ENCODE measurements around the gene CNTNAP2.

The CNTNAP2 gene

DNA sequence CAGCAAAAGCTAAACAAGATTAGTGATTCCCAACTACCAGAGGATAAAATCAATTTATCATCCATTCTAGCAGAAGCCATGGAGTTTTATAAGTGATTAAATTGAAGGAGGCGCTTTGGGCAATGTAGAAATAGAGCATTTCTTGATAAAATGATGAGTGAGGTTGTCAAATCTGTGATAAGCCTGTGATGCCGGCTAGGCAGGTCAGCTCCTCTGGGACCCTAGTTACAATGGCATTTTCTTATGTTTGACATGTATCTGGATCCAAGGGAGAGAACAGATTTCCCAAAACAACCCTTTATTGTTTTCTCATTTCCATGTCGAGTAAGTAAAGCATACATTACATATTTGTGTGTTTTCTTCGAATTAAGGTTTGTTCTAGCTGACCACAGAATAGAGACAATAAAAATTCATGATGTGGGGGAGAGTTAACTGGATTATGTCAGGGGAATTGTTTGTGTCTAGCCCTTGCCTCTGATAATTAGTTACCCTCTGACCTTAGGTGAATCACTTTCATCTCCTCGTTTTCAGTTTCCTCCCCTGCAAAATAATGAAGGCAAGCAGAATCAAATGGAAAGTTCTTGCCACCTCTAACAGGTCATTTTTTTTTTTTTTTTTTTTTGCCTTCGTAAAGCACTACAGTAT, 378.5 kb downstream of the CNTNAP2 start:
- Mint-ChIP-seq H3K4me3 (no peak overlapping the region), H3K4me1 (ENCODE audit: low read depth) (no peaks in the 10 kb centered on the region), H3K27me3 (no peaks in the 10 kb centered on the region), H3K36me3 (no peaks in the 10 kb centered on the region), H3K27ac (no peak overlapping the region), H3K9me3 (ENCODE audit: low read depth) (peaks cover 22% of the 10 kb centered on the region)

DNA sequence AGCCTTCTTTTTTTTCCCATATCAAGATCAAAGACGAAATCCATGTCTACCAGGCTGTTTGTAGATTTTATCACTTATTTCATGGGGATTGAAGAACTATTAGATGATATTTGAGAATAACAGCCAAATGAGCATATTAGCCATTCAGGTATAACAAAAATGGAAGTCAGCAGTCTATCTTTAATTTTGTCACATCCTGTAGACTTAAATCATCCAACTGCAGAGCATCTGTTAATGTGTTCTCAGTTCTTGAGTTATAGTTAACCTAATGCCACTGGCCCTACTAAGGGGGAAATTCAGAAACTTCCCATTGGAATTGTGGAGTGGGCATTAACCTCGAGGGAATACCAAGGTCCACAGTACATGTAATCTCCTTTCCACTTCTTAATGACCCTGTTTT, 380.1 kb downstream of the CNTNAP2 start:
- no peak overlapping the region for H3K27ac Mint-ChIP-seq
- no peak overlapping the region for H3K4me3 Mint-ChIP-seq
- H3K4me1 Mint-ChIP-seq (ENCODE audit: low read depth): no peaks in the 10 kb centered on the region
- H3K9me3 Mint-ChIP-seq (ENCODE audit: low read depth): peaks cover 22% of the 10 kb centered on the region
- no peaks in the 10 kb centered on the region for H3K27me3 Mint-ChIP-seq
- no peaks in the 10 kb centered on the region for H3K36me3 Mint-ChIP-seq

DNA sequence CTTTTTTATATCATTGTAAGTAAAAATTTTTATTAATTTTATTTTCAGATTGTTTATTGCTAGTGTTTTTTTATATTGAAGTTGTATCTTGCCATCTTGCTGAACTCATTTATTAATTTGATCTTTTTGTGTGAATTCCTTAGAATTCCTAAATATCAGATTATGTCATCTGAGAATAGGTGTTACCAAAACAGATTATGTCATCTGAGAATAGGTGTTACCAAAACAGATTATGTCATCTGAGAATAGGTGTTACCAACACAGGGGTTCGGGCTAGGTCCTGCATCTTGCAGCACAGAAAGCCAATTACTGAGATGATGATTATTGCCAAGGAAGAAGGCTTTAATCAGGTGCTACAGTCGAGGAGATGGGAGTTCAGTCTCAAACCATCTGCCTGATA, 383.4 kb downstream of the CNTNAP2 start:
- no peak overlapping the region for H3K4me3 Mint-ChIP-seq
- H3K36me3 Mint-ChIP-seq: no peaks in the 10 kb centered on the region
- peaks cover 13% of the 10 kb centered on the region for H3K9me3 Mint-ChIP-seq (ENCODE audit: low read depth)
- no peak overlapping the region for H3K27ac Mint-ChIP-seq
- H3K4me1 Mint-ChIP-seq (ENCODE audit: low read depth): no peaks in the 10 kb centered on the region
- H3K27me3 Mint-ChIP-seq: no peaks in the 10 kb centered on the region

DNA sequence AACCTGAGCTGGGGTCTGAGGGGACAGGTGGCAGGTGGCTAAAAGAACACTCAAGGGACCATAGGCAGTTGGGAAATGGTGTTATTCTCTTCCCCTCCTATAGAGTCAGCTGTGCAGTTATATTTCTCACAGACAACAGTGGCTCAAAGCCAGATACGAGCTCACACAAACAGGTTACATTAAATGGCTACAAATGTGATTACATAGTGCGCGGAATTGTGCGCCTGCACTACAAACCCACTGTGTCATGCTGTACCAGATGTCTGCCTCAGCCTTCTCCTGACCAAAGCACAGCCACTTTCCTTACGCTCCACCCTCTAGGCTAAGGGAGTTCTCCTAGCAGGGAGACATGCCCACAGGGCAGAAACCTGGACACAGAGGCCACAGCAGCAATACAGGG, 387.2 kb downstream of the CNTNAP2 start:
- no peak overlapping the region for H3K4me3 Mint-ChIP-seq
- H3K36me3 Mint-ChIP-seq: no peaks in the 10 kb centered on the region
- H3K9me3 Mint-ChIP-seq (ENCODE audit: low read depth): no peaks in the 10 kb centered on the region

DNA sequence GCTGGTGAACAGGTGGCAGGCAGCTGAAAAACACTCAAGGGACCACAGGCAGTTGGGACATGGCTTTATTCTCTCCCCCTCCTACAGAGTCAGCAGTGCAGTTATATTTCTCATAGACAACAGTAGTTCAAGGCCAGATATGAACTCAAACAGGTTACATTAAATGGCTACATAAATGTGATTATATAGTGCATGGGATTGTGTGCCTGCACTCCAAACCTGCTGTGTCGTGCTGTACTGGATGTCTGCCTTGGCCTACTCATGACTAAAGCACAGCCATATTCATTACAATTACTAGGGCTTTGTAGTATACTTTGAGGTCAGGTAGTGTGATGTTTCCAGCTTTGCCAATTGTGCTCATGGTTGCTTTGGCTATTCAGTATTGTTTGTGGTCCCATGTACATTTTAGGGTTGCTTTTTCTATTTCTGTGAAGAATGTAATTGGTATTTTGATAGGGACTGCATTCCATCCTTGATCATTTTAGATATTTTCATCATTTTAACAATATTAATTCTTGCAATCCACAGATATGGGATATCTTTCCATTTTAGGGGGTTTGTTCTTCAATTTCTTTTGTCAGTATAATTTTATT, 393.6 kb downstream of the CNTNAP2 start:
- Mint-ChIP-seq H3K9me3 (ENCODE audit: low read depth) (peaks cover 21% of the 10 kb centered on the region), H3K27me3 (no peaks in the 10 kb centered on the region)

More for the DNA sequence above, 387.2 kb downstream of the CNTNAP2 start:
- Mint-ChIP-seq H3K27me3 (no peaks in the 10 kb centered on the region), H3K4me1 (ENCODE audit: low read depth) (no peaks in the 10 kb centered on the region), H3K27ac (no peak overlapping the region)

DNA sequence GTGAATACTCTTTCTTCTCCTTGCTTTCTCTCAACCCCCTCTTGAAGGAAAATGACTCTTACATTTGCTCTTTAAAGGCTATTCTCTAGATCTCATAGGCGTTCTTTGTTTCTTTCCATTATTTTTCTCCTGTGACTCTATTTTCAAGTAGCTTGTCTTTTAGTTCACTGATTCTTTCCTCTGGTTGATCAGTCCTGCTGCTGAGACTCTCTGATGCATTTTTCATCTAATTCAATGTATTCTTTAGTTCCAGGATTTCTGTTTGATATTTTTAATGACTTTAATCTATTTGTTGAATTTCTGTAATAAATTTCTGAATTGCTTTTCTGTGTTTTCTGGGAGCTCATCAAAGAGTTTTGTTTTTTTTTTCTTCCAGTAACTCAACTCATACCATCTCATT, 397.7 kb downstream of the CNTNAP2 start:
- Mint-ChIP-seq H3K9me3 (ENCODE audit: low read depth) (peaks cover 24% of the 10 kb centered on the region), H3K4me1 (ENCODE audit: low read depth) (no peaks in the 10 kb centered on the region), H3K27me3 (no peaks in the 10 kb centered on the region), H3K36me3 (peaks cover 2% of the 10 kb centered on the region), H3K27ac (no peak overlapping the region), H3K4me3 (no peak overlapping the region)

More for the DNA sequence above, 393.6 kb downstream of the CNTNAP2 start:
- Mint-ChIP-seq H3K27ac (no peak overlapping the region), H3K4me1 (ENCODE audit: low read depth) (no peaks in the 10 kb centered on the region), H3K36me3 (peaks cover 2% of the 10 kb centered on the region), H3K4me3 (no peak overlapping the region)

DNA sequence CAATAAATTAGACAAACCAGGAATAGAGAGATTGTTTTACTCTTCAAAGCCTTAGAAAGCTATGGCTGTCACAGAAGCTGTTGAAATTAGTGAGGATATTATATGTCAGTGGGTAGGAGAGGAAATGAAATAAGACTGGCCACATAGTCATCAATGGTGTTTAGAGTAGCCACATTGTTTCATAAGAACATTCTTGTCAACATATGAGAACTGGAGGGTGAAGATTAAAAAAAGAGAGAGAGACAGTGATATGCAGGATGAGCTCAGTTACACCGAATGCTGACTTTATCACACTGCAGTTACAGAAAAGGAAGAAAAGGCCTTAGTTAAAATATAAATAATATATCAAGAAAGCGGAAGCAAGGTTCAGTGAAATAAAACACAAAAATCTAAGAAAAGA, 412.0 kb downstream of the CNTNAP2 start:
- Mint-ChIP-seq H3K9me3 (ENCODE audit: low read depth) (peaks cover 3% of the 10 kb centered on the region), H3K36me3 (no peaks in the 10 kb centered on the region), H3K4me3 (no peak overlapping the region), H3K27ac (no peak overlapping the region), H3K27me3 (no peaks in the 10 kb centered on the region), H3K4me1 (ENCODE audit: low read depth) (no peaks in the 10 kb centered on the region)

DNA sequence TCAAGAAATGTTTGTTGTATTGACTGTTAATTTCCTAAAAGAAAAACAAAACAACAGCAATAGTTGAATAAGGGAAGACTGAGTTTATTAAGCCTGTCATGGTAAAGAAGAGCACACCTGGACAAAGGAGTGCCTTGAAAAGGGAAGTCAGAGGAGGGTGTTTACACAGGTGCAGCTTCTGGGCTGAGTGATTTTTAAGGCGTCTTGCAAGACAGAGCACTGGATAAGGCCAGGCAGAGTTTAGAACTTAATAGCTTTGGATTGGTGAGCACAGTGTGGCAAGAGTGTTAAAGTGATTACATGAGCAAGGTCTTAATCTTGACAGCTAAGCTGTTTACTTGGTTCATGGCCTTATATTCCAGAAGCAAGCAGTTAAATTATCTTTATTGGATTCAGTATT, 423.2 kb downstream of the CNTNAP2 start:
- H3K9me3 Mint-ChIP-seq (ENCODE audit: low read depth): peaks cover 9% of the 10 kb centered on the region
- H3K4me3 Mint-ChIP-seq: no peak overlapping the region
- no peaks in the 10 kb centered on the region for H3K27me3 Mint-ChIP-seq
- H3K4me1 Mint-ChIP-seq (ENCODE audit: low read depth): no peaks in the 10 kb centered on the region
- no peak overlapping the region for H3K27ac Mint-ChIP-seq
- no peaks in the 10 kb centered on the region for H3K36me3 Mint-ChIP-seq

DNA sequence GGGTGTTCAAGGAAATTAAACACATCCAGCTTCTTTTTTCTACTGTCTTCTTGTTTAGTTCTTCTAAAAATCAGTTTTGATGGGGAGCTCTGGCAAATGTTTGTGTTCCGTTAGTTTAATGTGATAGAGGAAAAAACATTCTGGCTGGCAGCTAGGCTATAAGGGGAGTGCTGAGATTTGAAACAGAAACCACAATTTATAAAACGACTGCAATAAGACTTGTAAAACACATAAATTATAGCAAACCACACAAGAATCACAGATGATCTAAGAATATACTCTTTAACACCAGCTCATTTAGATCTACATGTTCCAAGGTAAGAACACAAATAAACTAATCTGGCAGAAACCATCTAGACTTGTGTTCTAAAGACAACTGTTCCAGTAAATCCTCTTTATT, 425.5 kb downstream of the CNTNAP2 start:
- H3K27me3 Mint-ChIP-seq: no peaks in the 10 kb centered on the region
- H3K9me3 Mint-ChIP-seq (ENCODE audit: low read depth): peaks cover 9% of the 10 kb centered on the region
- H3K4me3 Mint-ChIP-seq: no peak overlapping the region
- no peaks in the 10 kb centered on the region for H3K4me1 Mint-ChIP-seq (ENCODE audit: low read depth)
- no peaks in the 10 kb centered on the region for H3K36me3 Mint-ChIP-seq
- H3K27ac Mint-ChIP-seq: no peak overlapping the region

DNA sequence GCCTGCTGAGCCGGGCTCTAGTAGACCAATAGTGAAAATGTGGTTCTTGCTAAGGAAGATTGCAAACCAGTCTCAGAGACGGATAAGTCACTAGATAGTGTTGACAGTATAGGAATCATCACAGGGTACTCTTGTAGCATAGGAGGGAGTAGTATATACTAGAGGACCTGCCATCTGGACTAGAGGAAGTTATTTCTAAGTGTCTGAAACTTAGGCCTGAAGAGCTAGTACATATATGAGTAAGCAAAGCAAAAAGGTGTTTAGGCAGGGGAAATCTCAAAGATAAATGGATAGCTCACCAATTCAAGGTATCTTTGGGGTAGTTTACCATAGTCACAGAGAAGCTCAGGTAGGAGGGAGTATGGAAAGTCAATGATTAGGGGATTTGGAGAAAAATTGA, 428.1 kb downstream of the CNTNAP2 start:
- Mint-ChIP-seq H3K27me3 (no peaks in the 10 kb centered on the region), H3K9me3 (ENCODE audit: low read depth) (peaks cover 11% of the 10 kb centered on the region), H3K27ac (no peak overlapping the region), H3K4me1 (ENCODE audit: low read depth) (no peaks in the 10 kb centered on the region), H3K36me3 (no peaks in the 10 kb centered on the region), H3K4me3 (no peak overlapping the region)

DNA sequence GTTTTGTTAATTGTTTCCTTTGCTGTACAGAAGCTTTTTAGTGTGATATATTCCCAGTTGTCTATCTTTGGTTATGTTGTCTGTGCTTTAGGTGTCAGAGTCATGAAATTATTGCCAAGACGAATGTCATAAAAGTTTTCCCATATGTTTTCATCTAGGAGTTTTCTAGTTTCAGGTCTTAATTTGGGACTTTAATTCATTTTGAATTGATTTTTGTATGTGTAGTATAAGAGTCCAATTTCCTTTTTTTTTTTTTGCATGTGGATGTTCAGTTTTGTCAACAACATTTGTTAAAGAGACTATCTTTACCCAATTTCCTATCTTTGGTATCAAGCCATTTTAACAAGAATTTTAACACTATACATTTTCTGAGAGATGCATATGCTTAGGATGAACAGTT, 432.2 kb downstream of the CNTNAP2 start:
- H3K9me3 Mint-ChIP-seq (ENCODE audit: low read depth): peaks cover 18% of the 10 kb centered on the region
- no peak overlapping the region for H3K27ac Mint-ChIP-seq

DNA sequence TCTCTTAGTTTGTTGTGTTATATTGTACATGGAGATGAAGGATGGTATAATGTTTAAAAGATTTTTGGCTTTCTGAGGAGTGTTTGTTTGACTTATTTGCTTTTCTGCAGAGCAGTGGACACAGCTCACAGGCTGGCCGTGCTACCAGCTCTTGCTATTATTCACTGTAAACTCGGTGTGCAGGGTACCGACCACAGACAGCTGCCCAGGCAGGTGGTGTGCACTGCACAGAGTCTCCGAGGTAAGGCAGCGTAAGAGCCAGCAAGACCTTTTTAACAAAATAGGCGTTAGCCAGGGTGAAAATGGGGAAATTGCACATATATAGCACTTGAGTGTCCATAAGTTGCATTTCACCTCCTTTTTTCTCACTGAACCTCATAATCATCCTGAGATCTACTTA, 438.0 kb downstream of the CNTNAP2 start:
- H3K36me3 Mint-ChIP-seq: no peaks in the 10 kb centered on the region
- no peaks in the 10 kb centered on the region for H3K27me3 Mint-ChIP-seq

More for the DNA sequence above, 432.2 kb downstream of the CNTNAP2 start:
- H3K36me3 Mint-ChIP-seq: no peaks in the 10 kb centered on the region
- no peak overlapping the region for H3K4me3 Mint-ChIP-seq
- H3K4me1 Mint-ChIP-seq (ENCODE audit: low read depth): no peaks in the 10 kb centered on the region
- no peaks in the 10 kb centered on the region for H3K27me3 Mint-ChIP-seq

DNA sequence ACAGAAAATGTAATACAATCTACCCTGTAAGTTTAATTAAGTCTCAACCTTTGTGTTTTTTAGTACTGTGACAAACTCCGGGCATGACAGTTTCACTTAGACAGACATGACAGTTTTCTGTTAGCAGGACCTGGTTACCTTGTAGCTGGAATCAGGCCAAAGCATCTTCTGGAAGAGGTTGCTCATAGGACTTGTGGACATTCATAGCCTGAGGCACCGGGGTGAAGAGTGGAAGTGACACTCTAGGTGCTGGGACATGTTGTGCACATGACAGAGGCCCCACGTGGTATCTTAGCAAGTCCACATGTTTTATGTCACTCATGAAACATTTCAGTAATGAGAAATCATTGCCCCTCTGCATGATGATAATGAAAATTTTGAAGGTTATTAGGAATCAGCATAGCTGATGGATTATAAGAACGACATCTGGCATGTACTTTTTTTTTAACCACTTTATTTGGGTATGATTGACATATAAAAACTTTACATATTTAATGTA, 441.4 kb downstream of the CNTNAP2 start:
- Mint-ChIP-seq H3K36me3 (no peaks in the 10 kb centered on the region), H3K9me3 (ENCODE audit: low read depth) (peaks cover 11% of the 10 kb centered on the region), H3K27ac (no peak overlapping the region), H3K4me1 (ENCODE audit: low read depth) (no peaks in the 10 kb centered on the region), H3K4me3 (no peak overlapping the region), H3K27me3 (no peaks in the 10 kb centered on the region)

More for the DNA sequence above, 438.0 kb downstream of the CNTNAP2 start:
- H3K27ac Mint-ChIP-seq: no peak overlapping the region
- H3K9me3 Mint-ChIP-seq (ENCODE audit: low read depth): peaks cover 17% of the 10 kb centered on the region
- no peaks in the 10 kb centered on the region for H3K4me1 Mint-ChIP-seq (ENCODE audit: low read depth)
- H3K4me3 Mint-ChIP-seq: no peak overlapping the region

DNA sequence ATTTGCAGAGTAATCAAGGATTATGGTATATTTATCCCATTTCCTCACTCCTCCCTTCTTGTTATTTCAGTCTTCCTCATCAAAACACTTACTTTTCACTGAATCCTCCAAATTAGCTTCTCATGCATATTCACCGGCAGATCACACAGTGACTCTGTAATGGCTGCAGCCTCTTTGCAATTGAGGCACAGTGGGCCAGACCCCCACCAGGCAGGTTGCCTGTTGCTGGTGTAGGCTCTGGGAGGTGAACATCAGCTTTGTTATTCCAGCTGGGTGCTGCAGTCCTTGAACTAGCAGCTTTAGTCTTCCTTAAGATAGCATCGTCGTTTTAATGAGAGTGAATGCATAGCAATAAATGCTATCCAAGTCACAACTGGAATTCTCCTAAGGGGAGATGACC, 449.3 kb downstream of the CNTNAP2 start:
- Mint-ChIP-seq H3K9me3 (ENCODE audit: low read depth) (peaks cover 7% of the 10 kb centered on the region), H3K27me3 (no peaks in the 10 kb centered on the region), H3K4me3 (no peak overlapping the region), H3K36me3 (no peaks in the 10 kb centered on the region), H3K4me1 (ENCODE audit: low read depth) (no peaks in the 10 kb centered on the region), H3K27ac (no peak overlapping the region)

DNA sequence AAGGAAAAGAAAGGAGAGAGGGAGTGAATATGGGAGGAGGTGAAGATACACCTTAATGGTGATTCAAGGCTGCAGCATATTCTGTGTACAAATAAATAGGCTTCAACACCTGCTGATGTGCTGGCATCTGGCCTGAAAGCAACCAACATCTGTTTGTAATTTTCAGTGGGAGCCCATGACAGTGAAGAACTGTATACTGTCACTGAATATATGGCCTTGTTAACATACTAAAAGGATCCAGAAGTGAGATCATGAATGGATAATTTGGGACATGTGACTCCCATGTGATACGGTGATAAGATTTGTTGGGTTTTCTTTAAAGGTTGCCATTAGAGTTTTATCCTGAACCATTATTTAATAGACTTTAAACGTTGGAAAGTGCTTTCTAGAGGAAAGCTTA, 459.3 kb downstream of the CNTNAP2 start:
- no peak overlapping the region for H3K4me3 Mint-ChIP-seq
- no peaks in the 10 kb centered on the region for H3K27me3 Mint-ChIP-seq
- H3K27ac Mint-ChIP-seq: no peak overlapping the region
- no peaks in the 10 kb centered on the region for H3K36me3 Mint-ChIP-seq
- H3K9me3 Mint-ChIP-seq (ENCODE audit: low read depth): no peaks in the 10 kb centered on the region
- H3K4me1 Mint-ChIP-seq (ENCODE audit: low read depth): no peaks in the 10 kb centered on the region

DNA sequence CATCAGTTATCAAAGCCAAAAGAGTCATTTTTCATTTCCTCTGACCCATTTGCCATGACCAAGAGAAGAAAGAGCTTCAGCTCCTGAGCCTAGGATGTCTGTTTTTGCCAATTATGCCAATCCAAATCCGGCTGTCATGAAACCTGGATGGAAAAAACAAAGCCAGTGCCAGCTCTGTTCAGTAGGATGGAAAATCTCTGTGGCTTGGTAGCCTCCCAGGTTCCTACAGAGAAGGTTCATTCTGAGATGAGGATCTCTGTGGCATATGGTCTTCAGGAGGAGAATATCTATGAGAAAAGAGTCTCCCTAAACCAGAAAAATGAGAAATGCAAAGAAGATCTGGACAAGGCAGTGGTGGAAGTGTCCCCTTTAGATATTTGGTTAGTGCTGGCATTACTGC, 475.4 kb downstream of the CNTNAP2 start:
- H3K36me3 Mint-ChIP-seq: no peaks in the 10 kb centered on the region
- no peaks in the 10 kb centered on the region for H3K4me1 Mint-ChIP-seq (ENCODE audit: low read depth)
- H3K9me3 Mint-ChIP-seq (ENCODE audit: low read depth): no peaks in the 10 kb centered on the region
- no peak overlapping the region for H3K27ac Mint-ChIP-seq
- H3K27me3 Mint-ChIP-seq: no peaks in the 10 kb centered on the region
- no peak overlapping the region for H3K4me3 Mint-ChIP-seq

All from activated naive CD8-positive, alpha-beta T cell (primary cell).